HEK293T (cell line): ENCODE results near the gene HHLA2.

ENCODE experiments used
- ARNT ChIP-seq: fragments of 450-650 bp; IDR thresholded peaks from 2 replicates; pipeline ENCODE4 v1.6.1; 2017; ENCODE audit warnings: mild to moderate bottlenecking
- FOXA1 ChIP-seq: fragments of 450-650 bp; IDR thresholded peaks from 2 replicates; pipeline ENCODE4 v1.6.1; 2016; ENCODE audit warnings: mild to moderate bottlenecking
- FOXM1 ChIP-seq: fragments of 450-650 bp; IDR thresholded peaks from 2 replicates; pipeline ENCODE4 v1.6.1; 2017; ENCODE audit warnings: mild to moderate bottlenecking, borderline replicate concordance
- LEF1 ChIP-seq: fragments of 450-650 bp; IDR thresholded peaks from 2 replicates; pipeline ENCODE4 v1.6.1; 2017; ENCODE audit warnings: mild to moderate bottlenecking, borderline replicate concordance
- TARDBP ChIP-seq: fragments of 450-650 bp; IDR thresholded peaks from 2 replicates; pipeline ENCODE4 v1.6.1; 2016
- ZNF384 ChIP-seq: fragments of 450-650 bp; IDR thresholded peaks from 2 replicates; pipeline ENCODE4 v1.6.1; 2016

GRCh38 chr3:108341911-108342310, 45.6 kb downstream of the HHLA2 start:
- TF ChIP-seq LEF1 (no peak), TARDBP (no peak), FOXA1 (no peak), FOXM1 (no peak), ZNF384 (no peak), ARNT (no peak)
